Measurements from ENCODE around the gene RBM33.
"Not testable (repeated sequence)": the region's sequence is repeated elsewhere in the genome, so short reads cannot be mapped to it uniquely, and the experiment has no call there.

Gene RBM33

DNA sequence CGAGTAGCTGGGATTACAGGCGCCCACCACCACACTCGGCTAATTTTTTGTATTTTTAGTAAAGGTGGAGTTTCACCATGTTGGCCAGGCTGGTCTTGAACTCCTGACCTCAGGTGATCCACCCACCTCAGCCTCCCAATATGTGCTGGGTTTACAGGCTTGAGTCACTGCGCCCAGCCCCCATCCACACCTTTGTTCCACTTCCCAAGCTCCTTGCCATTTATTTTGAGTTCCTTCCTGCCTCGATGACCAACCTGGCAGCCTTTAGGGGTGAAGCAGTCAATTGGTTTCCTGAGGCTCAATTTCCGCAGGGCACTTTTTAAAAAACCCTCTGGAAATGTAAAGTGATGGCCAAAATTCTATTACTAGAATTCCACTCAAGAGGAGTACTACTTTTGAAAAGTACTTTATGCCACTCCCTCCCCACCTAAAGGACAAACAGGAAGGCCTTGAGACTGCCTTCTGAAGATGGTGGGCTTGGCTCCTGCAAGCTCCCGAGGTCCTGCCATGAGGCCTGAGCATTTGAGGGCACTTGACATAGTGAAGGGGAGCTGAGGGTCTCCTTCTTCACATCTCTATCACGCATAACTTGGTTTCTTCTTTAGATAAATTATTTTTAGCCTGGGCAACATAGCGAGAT is 32.5 kb upstream of the RBM33 start:
- Histone ChIP-seq H2AFZ (ENCODE audit: low read depth, low read length) (no peak overlapping the region), H3K36me3 (ENCODE audit: insufficient read depth, low read length) (peaks cover 3% of the 10 kb centered on the region), H3K4me1 (ENCODE audit: insufficient read depth, low read length) (no peaks in the 10 kb centered on the region), H3K4me3 (ENCODE audit: low read length) (no peak overlapping the region), H3K27me3 (ENCODE audit: insufficient read depth, low read length) (no peaks in the 10 kb centered on the region), H3K9me3 (ENCODE audit: low read length) (peaks cover 5% of the 10 kb centered on the region)

DNA sequence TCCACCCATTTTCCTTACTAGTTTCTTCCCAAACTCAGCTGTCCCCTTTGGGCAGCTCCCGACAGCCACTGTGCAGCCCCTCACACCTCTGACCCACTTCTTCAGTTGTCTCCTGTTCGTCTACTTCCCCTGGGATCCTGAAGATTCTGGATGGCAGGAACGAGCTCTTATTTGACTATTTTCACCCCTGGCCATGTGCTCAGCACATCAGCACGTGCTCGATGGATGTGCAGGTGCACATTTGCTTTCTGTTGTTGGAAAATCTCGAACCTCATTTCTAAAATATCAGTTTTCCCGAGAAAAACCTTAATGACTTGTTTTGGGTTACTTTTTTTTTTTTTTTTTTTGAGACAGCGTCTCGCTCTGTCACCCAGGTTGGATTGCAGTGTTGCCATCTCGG is 31.8 kb upstream of the RBM33 start:
- Histone ChIP-seq H3K27me3 (ENCODE audit: insufficient read depth, low read length) (no peaks in the 10 kb centered on the region), H3K36me3 (ENCODE audit: insufficient read depth, low read length) (peaks cover 3% of the 10 kb centered on the region), H2AFZ (ENCODE audit: low read depth, low read length) (no peak overlapping the region), H3K4me3 (ENCODE audit: low read length) (no peak overlapping the region), H3K9me3 (ENCODE audit: low read length) (peaks cover 10% of the 10 kb centered on the region), H3K4me1 (ENCODE audit: insufficient read depth, low read length) (no peaks in the 10 kb centered on the region)

DNA sequence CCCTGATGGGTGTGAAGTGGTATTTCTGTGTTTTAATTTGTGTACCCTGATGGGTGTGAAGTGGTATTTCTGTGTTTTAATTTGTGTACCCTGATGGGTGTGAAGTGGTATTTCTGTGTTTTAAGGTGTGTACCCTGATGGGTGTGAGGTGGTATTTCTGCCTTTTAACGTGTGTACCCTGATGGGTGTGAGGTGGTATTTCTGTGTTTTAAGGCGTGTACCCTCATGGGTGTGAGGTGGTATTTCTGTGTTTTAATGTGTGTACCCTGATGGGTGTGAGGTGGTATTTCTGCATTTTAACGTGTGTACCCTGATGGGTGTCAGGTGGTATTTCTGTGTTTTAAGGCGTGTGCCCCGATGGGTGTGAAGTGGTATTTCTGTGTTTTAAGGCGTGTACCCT is 29.4 kb upstream of the RBM33 start:
- not testable (repeated sequence) for H3K4me1 ChIP-seq (ENCODE audit: insufficient read depth, low read length); H3K27me3 ChIP-seq (ENCODE audit: insufficient read depth, low read length); H2AFZ ChIP-seq (ENCODE audit: low read depth, low read length); H3K36me3 ChIP-seq (ENCODE audit: insufficient read depth, low read length); H3K4me3 ChIP-seq (ENCODE audit: low read length); H3K9me3 ChIP-seq (ENCODE audit: low read length)

DNA sequence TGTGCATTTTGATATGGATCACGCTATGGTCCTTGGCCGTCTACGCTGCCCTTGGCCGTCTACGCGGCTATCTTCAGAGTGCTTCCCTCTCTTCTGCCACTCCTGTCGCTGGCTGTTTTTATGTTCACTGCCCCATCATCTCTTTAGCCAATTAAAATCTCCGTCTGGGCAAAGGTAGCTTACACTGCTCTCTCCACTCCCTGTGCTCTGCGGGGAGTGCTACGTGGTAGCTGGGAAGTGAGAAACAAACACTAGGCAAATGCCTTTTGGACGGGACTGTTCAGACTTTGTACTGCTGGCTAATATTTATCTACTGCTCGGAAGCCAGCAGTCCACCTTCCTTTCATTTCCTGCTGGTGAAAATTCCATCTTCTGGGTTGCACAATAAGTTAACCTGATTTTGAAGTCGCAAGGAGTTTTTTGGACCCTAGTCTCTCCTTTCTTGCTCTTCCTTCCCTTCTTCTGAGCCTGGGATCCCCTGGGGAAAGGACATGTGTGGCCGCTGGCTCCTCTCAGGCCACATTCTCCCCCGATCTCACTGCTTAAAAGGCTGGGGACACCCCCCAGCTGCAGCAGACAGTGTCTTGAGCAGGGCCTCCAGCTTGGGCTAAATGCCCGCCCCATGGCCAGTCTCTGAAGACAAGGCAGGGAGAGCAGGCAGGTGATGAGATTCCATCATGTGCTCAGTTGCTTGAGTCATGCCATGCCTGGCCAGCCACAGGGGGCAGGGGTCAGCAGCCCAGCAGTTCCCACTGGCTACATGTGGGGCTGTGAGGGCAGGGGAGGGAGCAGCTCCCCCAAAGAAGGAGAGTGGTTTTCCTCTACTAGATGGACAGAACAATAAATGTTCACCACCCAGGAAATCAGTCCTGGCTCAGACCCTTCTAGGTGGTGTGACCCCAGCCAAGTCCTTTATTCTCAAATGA is 25.5 kb upstream of the RBM33 start:
- H3K4me3 ChIP-seq (ENCODE audit: low read length) = no peak overlapping the region
- peaks cover 3% of the 10 kb centered on the region for H3K36me3 ChIP-seq (ENCODE audit: insufficient read depth, low read length)
- no peak overlapping the region for H2AFZ ChIP-seq (ENCODE audit: low read depth, low read length)
- no peaks in the 10 kb centered on the region for H3K4me1 ChIP-seq (ENCODE audit: insufficient read depth, low read length)
- H3K9me3 ChIP-seq (ENCODE audit: low read length) = peaks cover 10% of the 10 kb centered on the region
- H3K27me3 ChIP-seq (ENCODE audit: insufficient read depth, low read length) = no peaks in the 10 kb centered on the region

DNA sequence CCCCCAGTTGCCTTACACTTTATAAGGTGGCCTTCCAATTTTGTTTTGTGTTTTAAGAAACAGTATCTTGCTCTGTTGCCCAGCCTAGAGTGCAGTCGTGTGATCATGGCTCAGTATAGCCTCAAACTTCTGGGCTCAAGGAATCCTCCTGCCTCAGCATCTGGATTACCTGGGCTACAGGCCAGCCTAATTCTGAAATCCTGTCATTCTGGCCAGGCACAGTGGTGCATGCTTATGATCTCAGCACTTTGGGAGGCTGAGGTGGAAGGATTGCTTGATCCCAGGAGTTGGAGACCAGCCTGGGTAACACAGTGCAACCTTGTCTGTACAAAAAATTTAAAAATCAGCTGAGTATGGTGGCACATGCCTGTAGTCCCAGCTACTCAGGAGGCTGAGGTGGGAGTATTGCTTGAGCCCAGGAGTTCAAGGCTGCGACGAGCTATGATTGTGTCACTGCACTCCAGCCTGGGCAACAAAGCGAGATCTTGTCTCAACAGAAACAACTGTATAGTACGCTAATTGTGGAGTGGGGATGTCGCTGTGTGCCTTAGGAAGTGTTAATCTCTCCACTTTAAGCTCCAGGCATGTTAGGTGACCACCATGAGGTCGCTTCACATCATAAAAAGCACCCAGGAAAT is 24.7 kb upstream of the RBM33 start:
- no peak overlapping the region for H3K4me3 ChIP-seq (ENCODE audit: low read length)
- peaks cover 3% of the 10 kb centered on the region for H3K36me3 ChIP-seq (ENCODE audit: insufficient read depth, low read length)
- no peak overlapping the region for H2AFZ ChIP-seq (ENCODE audit: low read depth, low read length)
- no peaks in the 10 kb centered on the region for H3K27me3 ChIP-seq (ENCODE audit: insufficient read depth, low read length)
- H3K9me3 ChIP-seq (ENCODE audit: low read length) = peaks cover 8% of the 10 kb centered on the region
- no peaks in the 10 kb centered on the region for H3K4me1 ChIP-seq (ENCODE audit: insufficient read depth, low read length)

DNA sequence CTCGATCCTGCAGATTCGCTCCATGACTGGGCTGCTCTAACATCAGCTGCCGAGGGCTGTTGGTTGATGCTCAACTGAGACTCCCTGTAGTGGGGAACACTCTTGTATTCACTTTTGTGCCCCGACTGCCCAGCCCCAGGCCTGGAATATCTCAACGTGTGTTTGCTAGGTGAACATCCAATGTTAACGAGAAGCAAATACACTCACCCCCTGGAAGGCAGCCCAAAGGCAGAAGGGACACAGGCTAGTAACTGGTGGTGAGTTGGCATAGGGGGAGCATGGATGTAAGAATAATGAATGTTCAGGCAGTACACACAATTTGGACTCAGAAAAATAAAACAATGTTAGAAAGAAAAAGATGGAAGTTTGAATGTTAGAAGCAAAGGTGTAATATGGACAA is 24.0 kb upstream of the RBM33 start:
- Histone ChIP-seq H3K27me3 (ENCODE audit: insufficient read depth, low read length) (no peaks in the 10 kb centered on the region), H3K9me3 (ENCODE audit: low read length) (peaks cover 5% of the 10 kb centered on the region), H3K4me1 (ENCODE audit: insufficient read depth, low read length) (no peaks in the 10 kb centered on the region), H3K36me3 (ENCODE audit: insufficient read depth, low read length) (no peaks in the 10 kb centered on the region), H3K4me3 (ENCODE audit: low read length) (no peak overlapping the region), H2AFZ (ENCODE audit: low read depth, low read length) (no peak overlapping the region)

DNA sequence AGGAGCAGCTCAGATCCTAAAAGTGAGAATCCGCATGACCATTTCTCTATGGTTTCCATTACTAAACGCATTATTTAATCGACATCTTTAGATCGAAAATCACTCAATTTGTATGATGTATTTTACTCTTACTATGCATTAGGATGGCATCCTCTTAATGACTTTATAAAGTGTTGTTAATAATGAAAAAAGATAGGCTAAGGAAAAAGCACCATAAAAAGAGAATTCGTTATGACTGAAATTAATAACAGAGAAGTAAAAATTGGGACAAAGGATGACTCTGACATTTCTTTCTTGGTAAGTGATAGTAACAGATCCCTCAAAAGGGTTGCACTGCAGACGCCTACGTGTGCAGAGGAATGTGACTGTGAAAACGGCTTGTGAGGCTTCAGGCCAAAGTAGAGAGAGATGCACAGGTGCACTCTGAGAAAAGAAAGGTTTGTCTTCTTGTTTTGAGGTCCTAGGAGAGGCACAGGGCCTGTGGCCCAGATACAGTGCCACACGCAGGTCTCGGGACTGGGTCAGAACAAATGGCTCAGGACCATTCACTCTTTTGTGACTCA is 23.0 kb upstream of the RBM33 start:
- H3K4me3 ChIP-seq (ENCODE audit: low read length) = no peak overlapping the region
- no peaks in the 10 kb centered on the region for H3K36me3 ChIP-seq (ENCODE audit: insufficient read depth, low read length)
- H3K27me3 ChIP-seq (ENCODE audit: insufficient read depth, low read length) = no peaks in the 10 kb centered on the region
- no peak overlapping the region for H2AFZ ChIP-seq (ENCODE audit: low read depth, low read length)
- H3K9me3 ChIP-seq (ENCODE audit: low read length) = peaks cover 5% of the 10 kb centered on the region
- no peaks in the 10 kb centered on the region for H3K4me1 ChIP-seq (ENCODE audit: insufficient read depth, low read length)

DNA sequence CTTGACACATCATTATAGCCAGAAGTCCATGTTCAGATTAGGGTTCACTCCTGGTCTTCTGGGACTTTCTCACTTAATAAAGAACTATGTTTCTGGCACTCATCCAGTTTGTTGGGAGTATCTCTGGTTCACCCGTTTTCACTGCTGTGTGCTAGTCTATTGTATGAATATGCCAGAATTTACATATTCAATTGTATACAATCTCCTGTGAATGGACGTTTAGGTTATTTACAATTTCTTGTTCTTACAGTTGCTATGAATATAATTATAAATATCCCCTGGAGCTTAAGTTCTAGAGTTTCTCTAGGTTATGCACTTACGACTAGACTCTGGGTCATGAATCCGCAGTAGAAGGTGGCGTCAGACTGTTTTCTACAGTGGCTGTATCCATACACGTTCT is 20.0 kb upstream of the RBM33 start:
- no peak overlapping the region for H2AFZ ChIP-seq (ENCODE audit: low read depth, low read length)
- peaks cover under 1% of the 10 kb centered on the region for H3K9me3 ChIP-seq (ENCODE audit: low read length)
- H3K4me1 ChIP-seq (ENCODE audit: insufficient read depth, low read length) = no peaks in the 10 kb centered on the region
- H3K27me3 ChIP-seq (ENCODE audit: insufficient read depth, low read length) = no peaks in the 10 kb centered on the region
- no peaks in the 10 kb centered on the region for H3K36me3 ChIP-seq (ENCODE audit: insufficient read depth, low read length)
- H3K4me3 ChIP-seq (ENCODE audit: low read length) = no peak overlapping the region

DNA sequence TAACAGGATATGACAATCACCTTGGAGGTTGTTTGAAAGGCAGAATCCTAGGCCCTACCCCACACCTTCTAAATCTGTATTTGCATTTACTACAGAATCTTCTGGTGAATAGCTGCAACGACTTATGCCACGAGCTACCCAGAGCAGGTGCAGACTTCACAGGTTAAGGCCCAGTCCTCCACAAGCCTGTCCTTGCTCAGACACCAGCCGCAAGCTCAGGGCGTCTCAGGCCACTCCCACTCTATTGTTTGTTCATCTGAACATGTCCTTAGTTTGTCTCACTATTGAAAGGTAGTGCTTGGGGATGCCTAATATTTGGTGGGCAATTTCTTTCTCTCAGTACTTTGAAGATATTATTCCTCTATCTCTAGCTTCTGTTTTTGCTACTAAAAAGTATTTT is 18.9 kb upstream of the RBM33 start:
- Histone ChIP-seq H2AFZ (ENCODE audit: low read depth, low read length) (no peak overlapping the region), H3K36me3 (ENCODE audit: insufficient read depth, low read length) (no peaks in the 10 kb centered on the region), H3K4me3 (ENCODE audit: low read length) (no peak overlapping the region), H3K4me1 (ENCODE audit: insufficient read depth, low read length) (no peaks in the 10 kb centered on the region), H3K9me3 (ENCODE audit: low read length) (peaks cover 3% of the 10 kb centered on the region), H3K27me3 (ENCODE audit: insufficient read depth, low read length) (no peaks in the 10 kb centered on the region)

DNA sequence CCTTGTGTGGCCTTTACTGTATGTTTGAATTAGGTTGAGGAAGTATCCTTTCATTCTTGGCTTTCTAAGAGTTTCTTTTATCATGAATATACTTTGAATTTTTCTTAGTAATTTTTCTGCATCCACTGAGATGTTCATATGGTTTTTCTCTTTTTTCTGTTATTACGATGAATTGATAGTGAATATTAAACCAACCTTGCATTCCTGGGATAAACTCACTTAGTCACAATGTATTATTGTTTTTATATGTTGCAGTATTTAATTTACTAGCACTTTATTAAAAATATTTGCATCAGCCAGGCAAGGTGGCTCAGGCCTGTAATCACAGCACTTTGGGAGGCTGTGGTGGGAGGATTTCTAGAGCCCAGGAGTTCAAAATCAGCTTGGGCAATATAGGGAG is 15.3 kb upstream of the RBM33 start:
- Histone ChIP-seq H3K27me3 (ENCODE audit: insufficient read depth, low read length) (no peaks in the 10 kb centered on the region), H3K36me3 (ENCODE audit: insufficient read depth, low read length) (no peaks in the 10 kb centered on the region), H3K4me3 (ENCODE audit: low read length) (no peak overlapping the region), H3K4me1 (ENCODE audit: insufficient read depth, low read length) (no peaks in the 10 kb centered on the region), H2AFZ (ENCODE audit: low read depth, low read length) (no peak overlapping the region), H3K9me3 (ENCODE audit: low read length) (peaks cover 3% of the 10 kb centered on the region)

DNA sequence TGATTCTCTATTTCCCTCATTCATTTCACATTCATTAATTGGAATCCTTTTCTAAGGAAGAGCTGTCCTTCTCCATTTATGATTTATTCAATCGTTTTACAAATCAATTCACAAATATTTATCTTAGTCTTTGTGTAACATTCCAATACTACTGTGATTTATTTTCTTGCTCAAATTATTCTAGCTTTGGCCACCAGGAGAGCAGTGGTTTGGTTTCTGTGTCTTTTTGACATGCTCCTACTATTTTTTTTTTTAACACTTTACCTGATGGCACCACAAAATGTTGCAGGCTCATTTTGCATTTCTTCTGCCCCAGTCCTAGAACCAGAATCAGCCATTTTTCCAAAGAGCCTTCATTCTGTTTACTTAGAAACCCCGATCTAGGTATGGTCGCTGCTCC is 13.3 kb upstream of the RBM33 start:
- Histone ChIP-seq H3K9me3 (ENCODE audit: low read length) (peaks cover 3% of the 10 kb centered on the region), H3K4me1 (ENCODE audit: insufficient read depth, low read length) (no peaks in the 10 kb centered on the region), H3K4me3 (ENCODE audit: low read length) (no peak overlapping the region), H2AFZ (ENCODE audit: low read depth, low read length) (no peak overlapping the region), H3K27me3 (ENCODE audit: insufficient read depth, low read length) (no peaks in the 10 kb centered on the region), H3K36me3 (ENCODE audit: insufficient read depth, low read length) (no peaks in the 10 kb centered on the region)

DNA sequence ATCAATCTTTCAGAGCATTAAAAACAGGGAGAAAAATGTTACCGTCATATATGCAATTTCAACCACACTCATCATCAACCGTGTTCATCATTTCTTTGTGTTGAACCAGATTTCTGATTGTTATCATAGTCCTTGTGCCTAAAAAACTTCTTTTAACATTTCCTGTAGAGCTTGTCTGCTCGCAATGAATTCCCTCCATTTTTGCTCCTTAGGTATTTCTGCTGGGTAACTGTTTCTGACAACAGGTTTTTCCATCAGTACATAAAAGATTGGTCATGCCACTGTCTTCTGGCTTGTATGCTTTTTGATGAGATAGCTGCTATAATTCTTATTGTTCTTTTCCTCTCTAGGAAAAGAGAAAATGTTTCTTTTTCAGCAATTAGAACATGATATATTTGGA is 8.6 kb upstream of the RBM33 start:
- peaks cover 5% of the 10 kb centered on the region for H3K36me3 ChIP-seq (ENCODE audit: insufficient read depth, low read length)
- no peak overlapping the region for H2AFZ ChIP-seq (ENCODE audit: low read depth, low read length)
- H3K4me1 ChIP-seq (ENCODE audit: insufficient read depth, low read length) = no peaks in the 10 kb centered on the region
- no peaks in the 10 kb centered on the region for H3K27me3 ChIP-seq (ENCODE audit: insufficient read depth, low read length)
- no peak overlapping the region for H3K4me3 ChIP-seq (ENCODE audit: low read length)
- H3K9me3 ChIP-seq (ENCODE audit: low read length) = peaks cover 20% of the 10 kb centered on the region

DNA sequence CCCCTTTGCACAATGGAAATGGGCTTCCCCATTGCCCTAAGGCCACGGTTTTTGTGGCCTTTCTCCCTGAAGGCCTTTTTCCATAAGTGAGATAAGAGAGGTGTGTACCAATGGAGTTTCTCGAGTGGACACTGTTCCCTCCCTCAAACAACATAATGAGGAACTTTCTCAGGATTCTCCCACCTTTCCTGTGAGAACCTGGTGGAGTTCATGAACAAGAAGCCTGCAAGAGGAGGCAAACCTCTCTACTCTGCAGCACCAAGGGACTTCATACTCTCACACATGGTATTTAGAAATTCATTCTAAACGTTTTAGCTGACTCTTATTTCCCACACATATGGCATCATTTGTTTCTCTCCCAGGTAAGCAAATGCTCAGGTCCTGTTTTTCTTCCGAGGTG is 7.3 kb upstream of the RBM33 start:
- Histone ChIP-seq H3K36me3 (ENCODE audit: insufficient read depth, low read length) (peaks cover 14% of the 10 kb centered on the region), H3K9me3 (ENCODE audit: low read length) (peaks cover 24% of the 10 kb centered on the region), H3K27me3 (ENCODE audit: insufficient read depth, low read length) (no peaks in the 10 kb centered on the region)

More for the DNA sequence above, 7.3 kb upstream of the RBM33 start:
- no peak overlapping the region for H2AFZ ChIP-seq (ENCODE audit: low read depth, low read length)
- no peaks in the 10 kb centered on the region for H3K4me1 ChIP-seq (ENCODE audit: insufficient read depth, low read length)
- no peak overlapping the region for H3K4me3 ChIP-seq (ENCODE audit: low read length)
